Thymus (tissue), 11 donors: ENCODE data around the gene GCN1. TPM values are rescaled to one million over a fixed set of nuclear protein-coding genes. Genes with fewer than 3 reads are reported as not detected.

ENCODE experiments used
- DNase-seq, 9 donors: peaks; one replicate each; pipeline ENCODE4 v3.0.0-alpha.2; 2013; ENCODE audit warnings: low spot score in 9 of 9, low read depth in 6 of 9, missing footprints in 1 of 9
- H3K27ac ChIP-seq, 2 donors: one replicate each; pipeline ENCODE4 v1.5.1; 2013; ENCODE audit warnings: control low read depth in 1 of 2, low read depth in 1 of 2, low read length in 1 of 2, mild to moderate bottlenecking in 1 of 2, moderate library complexity in 1 of 2
- H3K27me3 ChIP-seq, 2 donors: one replicate each; pipeline ENCODE4 v1.5.1; 2013; ENCODE audit warnings: low read length in 1 of 2; ENCODE audit not compliant: control insufficient read depth in 2 of 2, insufficient read depth in 1 of 2
- H3K36me3 ChIP-seq, 2 donors: one replicate each; pipeline ENCODE4 v1.5.1; 2013; ENCODE audit warnings: low read length in 1 of 2, mild to moderate bottlenecking in 1 of 2, moderate library complexity in 1 of 2; ENCODE audit not compliant: control insufficient read depth in 2 of 2, insufficient read depth in 2 of 2
- H3K4me1 ChIP-seq, 2 donors: one replicate each; pipeline ENCODE4 v1.5.1; 2013; ENCODE audit warnings: low read length in 2 of 2; ENCODE audit not compliant: control insufficient read depth in 2 of 2, insufficient read depth in 2 of 2
- H3K4me3 ChIP-seq, 2 donors: one replicate each; pipeline ENCODE4 v1.5.1; 2013; ENCODE audit warnings: low read length in 2 of 2, control low read depth in 1 of 2, mild to moderate bottlenecking in 1 of 2
- H3K9me3 ChIP-seq, 2 donors: one replicate each; pipeline ENCODE4 v1.5.1; 2013; ENCODE audit warnings: low read length in 1 of 2, mild to moderate bottlenecking in 1 of 2; ENCODE audit not compliant: control insufficient read depth in 2 of 2, insufficient read depth in 1 of 2
- WGBS: extraction: QIAGEN DNeasy Blood & Tissue Kit; methylation state at CpG from one replicate; pipeline ENCODE4 v1.1.7; 2013; 5-methylcytosine and 5-hydroxymethylcytosine counted together
- polyA plus RNA-seq: library from polyadenylated mRNA; stranded (reverse); fragments of 200-250 nt; gene quantifications from one replicate; pipeline ENCODE4 v1.2.3, GENCODE V29; 2013
- total RNA-seq: library from RNA; stranded (reverse); fragments of 120-200 nt; gene quantifications from one replicate; pipeline ENCODE4 v1.2.4, GENCODE V29; 2013
- donor health status: healthy.

The GCN1 gene
- total and polyA plus RNA-seq, 2 donors: 22.4 to 34.5 TPM

GRCh38 chr12:120142231-120142877, 52.2 kb downstream of the GCN1 start:
- Histone ChIP-seq H3K36me3 (peaks cover 86 to 97% of the 10 kb centered on the region in 2 donors), H3K4me3 (no peak overlapping the region), H3K9me3 (no peaks in the 10 kb centered on the region), H3K27me3 (no peaks in the 10 kb centered on the region), H3K27ac (no peak overlapping the region), H3K4me1 (no peaks in the 10 kb centered on the region)
- 97% methylated on average over 14 of the region's 14 CpGs for WGBS
- DNase-seq: no peak

- Histone ChIP-seq H3K4me3 (no peak overlapping the region), H3K27me3 (no peaks in the 10 kb centered on the region), H3K9me3 (no peaks in the 10 kb centered on the region), H3K27ac (no peak overlapping the region), H3K36me3 (peaks cover 86 to 97% of the 10 kb centered on the region in 2 donors), H3K4me1 (no peaks in the 10 kb centered on the region)
- 98% methylated on average over 6 of the region's 6 CpGs for WGBS
- no peak for DNase-seq
Measured at GRCh38 chr12:120141336-120141735, 53.2 kb downstream of the GCN1 start.

- 96% methylated on average over 9 of the region's 9 CpGs for WGBS
- no peak overlapping the region for H3K4me3 ChIP-seq
- H3K36me3 ChIP-seq: peaks cover 89 to 94% of the 10 kb centered on the region in 2 donors
- no peaks in the 10 kb centered on the region for H3K27me3 ChIP-seq
- H3K4me1 ChIP-seq: no peaks in the 10 kb centered on the region
- no peak for DNase-seq
- H3K9me3 ChIP-seq: no peaks in the 10 kb centered on the region
- no peak overlapping the region for H3K27ac ChIP-seq
Measured at GRCh38 chr12:120140603-120141002, 53.9 kb downstream of the GCN1 start.

- WGBS: 93% methylated on average over 5 of the region's 5 CpGs
- peaks cover 89 to 93% of the 10 kb centered on the region in 2 donors for H3K36me3 ChIP-seq
- H3K4me1 ChIP-seq: no peaks in the 10 kb centered on the region
- H3K4me3 ChIP-seq: no peak overlapping the region
- H3K9me3 ChIP-seq: no peaks in the 10 kb centered on the region
- no peak for DNase-seq
- no peak overlapping the region for H3K27ac ChIP-seq
- no peaks in the 10 kb centered on the region for H3K27me3 ChIP-seq
Measured at GRCh38 chr12:120139958-120140357, 54.6 kb downstream of the GCN1 start.

GRCh38 chr12:120138366-120138765, 56.1 kb downstream of the GCN1 start:
- Histone ChIP-seq H3K27ac (no peak overlapping the region), H3K36me3 (peaks cover 92 to 93% of the 10 kb centered on the region in 2 donors), H3K27me3 (no peaks in the 10 kb centered on the region), H3K4me3 (no peak overlapping the region), H3K9me3 (no peaks in the 10 kb centered on the region), H3K4me1 (no peaks in the 10 kb centered on the region)
- 99% methylated on average over 9 of the region's 9 CpGs for WGBS
- DNase-seq: no peak

GRCh38 chr12:120137833-120138232, 56.7 kb downstream of the GCN1 start:
- H3K4me3 ChIP-seq: no peak overlapping the region
- H3K9me3 ChIP-seq: no peaks in the 10 kb centered on the region
- 98% methylated on average over 11 of the region's 11 CpGs for WGBS
- H3K27me3 ChIP-seq: no peaks in the 10 kb centered on the region
- no peak for DNase-seq
- no peak overlapping the region for H3K27ac ChIP-seq
- H3K36me3 ChIP-seq: peaks cover 93 to 94% of the 10 kb centered on the region in 2 donors
- H3K4me1 ChIP-seq: no peaks in the 10 kb centered on the region

GRCh38 chr12:120136093-120136770, 58.3 kb downstream of the GCN1 start:
- 97% methylated on average over 11 of the region's 11 CpGs for WGBS

GRCh38 chr12:120134307-120134980, 60.1 kb downstream of the GCN1 start:
- H3K4me3 ChIP-seq: no peak overlapping the region
- 98% methylated on average over 20 of the region's 20 CpGs for WGBS
- H3K27ac ChIP-seq: no peak overlapping the region
- H3K27me3 ChIP-seq: no peaks in the 10 kb centered on the region
- no peaks in the 10 kb centered on the region for H3K9me3 ChIP-seq
- H3K4me1 ChIP-seq: no peaks in the 10 kb centered on the region
- DNase-seq: no peak
- peaks cover 93 to 94% of the 10 kb centered on the region in 2 donors for H3K36me3 ChIP-seq

More at GRCh38 chr12:120136093-120136770, 58.3 kb downstream of the GCN1 start:
- Histone ChIP-seq H3K4me3 (no peak overlapping the region), H3K9me3 (no peaks in the 10 kb centered on the region), H3K27me3 (no peaks in the 10 kb centered on the region), H3K36me3 (peaks cover 92 to 94% of the 10 kb centered on the region in 2 donors), H3K27ac (no peak overlapping the region), H3K4me1 (no peaks in the 10 kb centered on the region)
- no peak for DNase-seq

- Histone ChIP-seq H3K4me1 (no peaks in the 10 kb centered on the region), H3K4me3 (no peak overlapping the region), H3K36me3 (peaks cover 94 to 95% of the 10 kb centered on the region in 2 donors), H3K27me3 (no peaks in the 10 kb centered on the region), H3K9me3 (no peaks in the 10 kb centered on the region), H3K27ac (no peak overlapping the region)
- DNase-seq: no peak
- 81% methylated on average over 6 of the region's 6 CpGs for WGBS
Measured at GRCh38 chr12:120132863-120133385, 61.6 kb downstream of the GCN1 start.
